GOT3 (cell line): ENCODE measurements around the gene MEGF6.

ENCODE experiments used
- DNase-seq: peaks from one replicate; lab custom pipeline; 2025; ENCODE audit warnings: mixed read lengths; lab: John Stamatoyannopoulos, UW

Gene MEGF6

GRCh38 chr1:3536420-3537195, 74.7 kb downstream of the MEGF6 start:
- no peak for DNase-seq

- no peak for DNase-seq
Observed at GRCh38 chr1:3535732-3536131, 75.6 kb downstream of the MEGF6 start.

- DNase-seq, result no peak
Observed at GRCh38 chr1:3534803-3535637, 76.3 kb downstream of the MEGF6 start.

- no peak for DNase-seq
Observed at GRCh38 chr1:3533067-3534048, 78.0 kb downstream of the MEGF6 start.

GRCh38 chr1:3531928-3532327, 79.4 kb downstream of the MEGF6 start:
- no peak for DNase-seq

GRCh38 chr1:3530926-3531818, 80.1 kb downstream of the MEGF6 start:
- no peak for DNase-seq

- no peak for DNase-seq
Observed at GRCh38 chr1:3530086-3530925, 81.0 kb downstream of the MEGF6 start.

GRCh38 chr1:3529099-3529729, 82.1 kb downstream of the MEGF6 start:
- no peak for DNase-seq

GRCh38 chr1:3527774-3528173, 83.5 kb downstream of the MEGF6 start:
- no peak for DNase-seq

- DNase-seq, result no peak
Observed at GRCh38 chr1:3525551-3526482, 85.5 kb downstream of the MEGF6 start.

GRCh38 chr1:3524556-3525203, 86.6 kb downstream of the MEGF6 start:
- DNase-seq, result no peak

GRCh38 chr1:3523980-3524379, 87.3 kb downstream of the MEGF6 start:
- DNase-seq, result no peak

GRCh38 chr1:3522564-3523265, 88.6 kb downstream of the MEGF6 start:
- no peak for DNase-seq

- no peak for DNase-seq
Observed at GRCh38 chr1:3522112-3522511, 89.2 kb downstream of the MEGF6 start.

- no peak for DNase-seq
Observed at GRCh38 chr1:3521426-3521825, 89.9 kb downstream of the MEGF6 start.

- DNase-seq, result no peak
Observed at GRCh38 chr1:3520419-3521378, 90.6 kb downstream of the MEGF6 start.
